ENCODE data around the gene KDM6B. TPM values are rescaled to one million over a fixed set of nuclear protein-coding genes. Genes with fewer than 3 reads are reported as not detected.

Gene KDM6B
- polyA plus RNA-seq, 1 experiment: 0.91 TPM

DNA sequence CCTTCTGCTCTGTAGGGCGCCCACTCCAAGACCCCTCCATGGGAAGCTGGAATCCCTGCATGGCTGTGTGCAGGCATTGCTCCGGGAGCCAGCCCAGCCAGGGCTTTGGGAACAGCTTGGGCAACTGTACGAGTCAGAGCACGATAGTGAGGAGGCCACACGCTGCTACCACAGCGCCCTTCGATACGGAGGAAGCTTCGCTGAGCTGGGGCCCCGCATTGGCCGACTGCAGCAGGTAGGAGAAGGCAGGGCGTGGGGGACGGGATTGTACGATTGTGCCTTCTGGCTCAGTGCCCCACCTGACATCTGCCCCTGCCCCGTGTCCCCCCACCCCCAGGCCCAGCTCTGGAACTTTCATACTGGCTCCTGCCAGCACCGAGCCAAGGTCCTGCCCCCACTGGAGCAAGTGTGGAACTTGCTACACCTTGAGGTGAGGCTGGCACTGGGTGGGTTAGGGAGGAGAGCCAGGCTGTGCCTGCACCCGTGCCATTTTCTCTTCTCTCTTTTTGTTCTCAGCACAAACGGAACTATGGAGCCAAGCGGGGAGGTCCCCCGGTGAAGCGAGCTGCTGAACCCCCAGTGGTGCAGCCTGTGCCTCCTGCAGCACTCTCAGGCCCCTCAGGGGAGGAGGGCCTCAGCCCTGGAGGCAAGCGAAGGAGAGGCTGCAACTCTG, 12.2 kb downstream of the KDM6B start:
- CTCF ChIA-PET: interaction anchor here (1.0 to 3.1 kb wide), 3 partner anchors 11 to 159 kb away, joined by 3 to 17 read pairs (median 3); partner anchors contain the start of genes KDM6B and TP53

DNA sequence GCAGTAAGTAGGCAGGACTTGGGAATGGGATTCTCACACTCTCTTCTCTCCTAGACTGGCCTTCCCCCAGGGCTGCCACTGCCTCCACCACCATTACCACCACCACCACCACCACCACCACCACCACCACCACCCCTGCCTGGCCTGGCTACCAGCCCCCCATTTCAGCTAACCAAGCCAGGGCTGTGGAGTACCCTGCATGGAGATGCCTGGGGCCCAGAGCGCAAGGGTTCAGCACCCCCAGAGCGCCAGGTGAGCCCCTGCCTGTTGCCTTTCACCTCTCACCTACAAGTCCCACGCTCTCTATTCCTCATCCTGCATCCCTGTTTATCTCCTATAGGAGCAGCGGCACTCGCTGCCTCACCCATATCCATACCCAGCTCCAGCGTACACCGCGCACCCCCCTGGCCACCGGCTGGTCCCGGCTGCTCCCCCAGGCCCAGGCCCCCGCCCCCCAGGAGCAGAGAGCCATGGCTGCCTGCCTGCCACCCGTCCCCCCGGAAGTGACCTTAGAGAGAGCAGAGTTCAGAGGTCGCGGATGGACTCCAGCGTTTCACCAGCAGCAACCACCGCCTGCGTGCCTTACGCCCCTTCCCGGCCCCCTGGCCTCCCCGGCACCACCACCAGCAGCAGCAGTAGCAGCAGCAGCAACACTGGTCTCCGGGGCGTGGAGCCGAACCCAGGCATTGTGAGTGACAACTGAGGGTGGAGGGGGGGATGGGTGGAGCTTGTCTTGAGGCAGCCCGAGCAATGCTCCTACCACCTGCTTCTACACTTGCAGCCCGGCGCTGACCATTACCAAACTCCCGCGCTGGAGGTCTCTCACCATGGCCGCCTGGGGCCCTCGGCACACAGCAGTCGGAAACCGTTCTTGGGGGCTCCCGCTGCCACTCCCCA, 13.0 kb downstream of the KDM6B start:
- TF ChIP-seq, protein P1, sequence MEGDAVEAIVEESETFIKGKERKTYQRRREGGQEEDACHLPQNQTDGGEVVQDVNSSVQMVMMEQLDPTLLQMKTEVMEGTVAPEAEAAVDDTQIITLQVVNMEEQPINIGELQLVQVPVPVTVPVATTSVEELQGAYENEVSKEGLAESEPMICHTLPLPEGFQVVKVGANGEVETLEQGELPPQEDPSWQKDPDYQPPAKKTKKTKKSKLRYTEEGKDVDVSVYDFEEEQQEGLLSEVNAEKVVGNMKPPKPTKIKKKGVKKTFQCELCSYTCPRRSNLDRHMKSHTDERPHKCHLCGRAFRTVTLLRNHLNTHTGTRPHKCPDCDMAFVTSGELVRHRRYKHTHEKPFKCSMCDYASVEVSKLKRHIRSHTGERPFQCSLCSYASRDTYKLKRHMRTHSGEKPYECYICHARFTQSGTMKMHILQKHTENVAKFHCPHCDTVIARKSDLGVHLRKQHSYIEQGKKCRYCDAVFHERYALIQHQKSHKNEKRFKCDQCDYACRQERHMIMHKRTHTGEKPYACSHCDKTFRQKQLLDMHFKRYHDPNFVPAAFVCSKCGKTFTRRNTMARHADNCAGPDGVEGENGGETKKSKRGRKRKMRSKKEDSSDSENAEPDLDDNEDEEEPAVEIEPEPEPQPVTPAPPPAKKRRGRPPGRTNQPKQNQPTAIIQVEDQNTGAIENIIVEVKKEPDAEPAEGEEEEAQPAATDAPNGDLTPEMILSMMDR (IDR thresholded peaks at IDR 0.05; ENCODE audit: insufficient read depth, low read depth, low read length): no peak
- DNase-seq (ENCODE audit: low read depth): no peak
- CTCF ChIA-PET: interaction anchor here (3.1 kb wide), 1 partner anchor 12 kb away, joined by 17 read pairs; the partner anchor contains the start of gene KDM6B
- H3K27me3 ChIP-seq (ENCODE audit: control insufficient read depth, insufficient read depth, low read length): no peaks in the 10 kb centered on the region
- POLR2A ChIA-PET: no interaction called here
- peaks cover 44% of the 10 kb centered on the region for H3K36me3 ChIP-seq (ENCODE audit: control insufficient read depth, insufficient read depth, low read length)
- H3K4me3 ChIP-seq (ENCODE audit: low read depth, low read length): no peak overlapping the region

More for the DNA sequence above, 12.2 kb downstream of the KDM6B start:
- Histone ChIP-seq H3K36me3 (ENCODE audit: control insufficient read depth, insufficient read depth, low read length) (peaks cover 39% of the 10 kb centered on the region), H3K27me3 (ENCODE audit: control insufficient read depth, insufficient read depth, low read length) (no peaks in the 10 kb centered on the region), H3K4me3 (ENCODE audit: low read depth, low read length) (no peak overlapping the region)
- TF ChIP-seq, protein P1 (IDR thresholded peaks at IDR 0.05; ENCODE audit: insufficient read depth, low read depth, low read length): no peak
- POLR2A ChIA-PET: no interaction called here
- no peak for DNase-seq (ENCODE audit: low read depth)

DNA sequence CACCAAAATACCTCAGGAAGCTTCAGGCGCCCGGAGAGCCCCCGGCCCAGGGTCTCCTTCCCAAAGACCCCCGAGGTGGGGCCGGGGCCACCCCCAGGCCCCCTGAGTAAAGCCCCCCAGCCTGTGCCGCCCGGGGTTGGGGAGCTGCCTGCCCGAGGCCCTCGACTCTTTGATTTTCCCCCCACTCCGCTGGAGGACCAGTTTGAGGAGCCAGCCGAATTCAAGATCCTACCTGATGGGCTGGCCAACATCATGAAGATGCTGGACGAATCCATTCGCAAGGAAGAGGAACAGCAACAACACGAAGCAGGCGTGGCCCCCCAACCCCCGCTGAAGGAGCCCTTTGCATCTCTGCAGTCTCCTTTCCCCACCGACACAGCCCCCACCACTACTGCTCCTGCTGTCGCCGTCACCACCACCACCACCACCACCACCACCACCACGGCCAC, 14.1 kb downstream of the KDM6B start:
- peaks cover 54% of the 10 kb centered on the region for H3K36me3 ChIP-seq (ENCODE audit: control insufficient read depth, insufficient read depth, low read length)

DNA sequence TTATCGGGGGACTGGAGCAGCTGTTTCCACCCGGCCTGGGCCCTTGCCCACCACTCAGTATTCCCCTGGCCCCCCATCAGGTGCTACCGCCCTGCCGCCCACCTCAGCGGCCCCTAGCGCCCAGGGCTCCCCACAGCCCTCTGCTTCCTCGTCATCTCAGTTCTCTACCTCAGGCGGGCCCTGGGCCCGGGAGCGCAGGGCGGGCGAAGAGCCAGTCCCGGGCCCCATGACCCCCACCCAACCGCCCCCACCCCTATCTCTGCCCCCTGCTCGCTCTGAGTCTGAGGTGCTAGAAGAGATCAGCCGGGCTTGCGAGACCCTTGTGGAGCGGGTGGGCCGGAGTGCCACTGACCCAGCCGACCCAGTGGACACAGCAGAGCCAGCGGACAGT, 14.7 kb downstream of the KDM6B start:
- POLR2A ChIA-PET: no interaction called here
- DNase-seq (ENCODE audit: low read depth): no peak
- Histone ChIP-seq H3K27me3 (ENCODE audit: control insufficient read depth, insufficient read depth, low read length) (no peaks in the 10 kb centered on the region), H3K36me3 (ENCODE audit: control insufficient read depth, insufficient read depth, low read length) (peaks cover 54% of the 10 kb centered on the region), H3K4me3 (ENCODE audit: low read depth, low read length) (no peak overlapping the region)
- TF ChIP-seq, protein P1 (IDR thresholded peaks at IDR 0.05; ENCODE audit: insufficient read depth, low read depth, low read length): no peak
- CTCF ChIA-PET: interaction anchor here (0.6 to 1.1 kb wide), 2 partner anchors 16 to 104 kb away, joined by 3 to 4 read pairs; no protein-coding TSS in a partner anchor

More for the DNA sequence above, 14.1 kb downstream of the KDM6B start:
- POLR2A ChIA-PET: no interaction called here
- DNase-seq (ENCODE audit: low read depth): no peak
- no peaks in the 10 kb centered on the region for H3K27me3 ChIP-seq (ENCODE audit: control insufficient read depth, insufficient read depth, low read length)
- H3K4me3 ChIP-seq (ENCODE audit: low read depth, low read length): no peak overlapping the region
- CTCF ChIA-PET: no interaction called here
- TF ChIP-seq, protein P1 (IDR thresholded peaks at IDR 0.05; ENCODE audit: insufficient read depth, low read depth, low read length): no peak

Data from BJ (cell line).